Cardiac septum (tissue), 1 donor: ENCODE data around the gene TBC1D1. TPM values are rescaled to one million over a fixed set of nuclear protein-coding genes. Genes with fewer than 3 reads are reported as not detected.

Experiments used
- DNase-seq: peaks from one replicate; pipeline ENCODE4 v3.0.0-alpha.2; 2020; ENCODE audit warnings: low spot score
- intact Hi-C: fragments of 100-400 bp; cut with DNase I; formaldehyde crosslinking; loops from one replicate; pipeline ENCODE4 v1.14.0; 2022
- total RNA-seq: library from RNA; stranded (reverse); fragmentation: NEBNext Ultra II Directional; extraction: Animal tissue kit (Norgen Biotek cat#: 25700); gene quantifications from one replicate; pipeline ENCODE4 v1.2.1, GENCODE V29; 2021
- donor health status: DM: no; HTN: no; CAD: no.

The TBC1D1 gene
- total RNA-seq, 1 donor from 2014 or later, result 128 TPM

DNA sequence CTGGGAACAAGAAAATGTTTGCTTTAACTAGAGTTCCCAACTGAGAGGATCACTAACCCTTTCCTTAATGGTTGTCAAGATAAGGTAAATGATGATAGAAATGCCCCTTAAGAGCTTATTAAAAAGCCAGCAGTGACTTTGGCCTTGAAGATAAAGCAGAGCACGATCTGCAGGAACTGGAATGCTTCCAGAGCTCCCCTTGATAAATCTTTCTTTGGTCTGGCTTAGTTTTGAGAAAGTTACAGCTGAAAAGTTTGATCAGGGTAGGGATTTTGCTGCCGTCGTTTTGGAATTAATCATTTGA is 133.3 kb downstream of the TBC1D1 start:
- intact Hi-C loops, result loop anchor here (10.0 kb wide), 1 partner anchor 419 kb away; no protein-coding TSS in a partner anchor
- no peak for DNase-seq

DNA sequence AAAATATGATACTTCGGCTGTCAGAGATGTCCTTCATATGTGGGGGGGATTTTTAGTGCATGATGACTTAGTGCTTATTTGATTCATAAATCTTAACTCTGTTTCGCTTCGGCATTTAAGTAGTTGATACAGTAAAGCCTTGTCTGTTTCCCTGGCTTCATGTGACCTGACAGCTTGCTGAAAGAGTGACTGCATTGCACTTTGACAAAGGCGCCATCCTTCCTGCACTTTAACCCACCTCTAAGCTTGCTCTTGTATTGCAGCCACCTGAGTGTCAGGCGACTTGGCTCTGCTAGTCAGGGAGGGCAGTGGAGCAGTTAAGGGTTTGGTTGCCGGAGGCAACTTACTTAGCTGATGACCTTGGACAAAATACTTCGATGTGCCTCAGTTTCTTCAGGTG is 134.8 kb downstream of the TBC1D1 start:
- no peak for DNase-seq

DNA sequence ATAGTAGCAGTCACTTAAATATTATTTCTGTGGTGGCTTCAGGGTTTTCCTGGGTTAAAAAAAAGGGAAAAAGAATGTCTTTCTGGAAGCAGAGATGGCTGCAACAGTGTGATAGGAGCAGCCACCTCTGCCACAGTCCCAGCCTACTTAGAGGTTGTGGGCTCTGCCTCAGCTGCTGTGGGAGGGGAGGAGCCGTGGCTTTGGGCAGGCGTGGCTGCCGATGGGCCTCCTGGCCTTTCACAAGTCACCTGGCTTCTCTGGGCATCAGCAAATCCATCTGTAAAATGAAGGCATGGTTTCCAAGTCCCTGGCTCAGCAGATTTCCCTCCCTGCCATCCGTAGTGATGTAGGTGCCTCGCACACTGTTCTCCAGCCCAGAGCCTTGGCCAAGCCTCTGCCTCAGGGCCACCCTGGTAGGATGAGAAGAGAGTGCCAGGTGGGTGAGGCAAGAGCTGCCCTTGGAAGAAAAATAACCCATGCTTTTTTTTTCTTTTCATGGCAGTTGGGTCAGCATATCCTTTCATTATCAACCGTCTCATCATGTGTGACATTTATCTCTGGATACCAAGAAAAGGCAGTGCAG is 135.4 kb downstream of the TBC1D1 start:
- no peak for DNase-seq
- intact Hi-C loops, result loop anchor here (10.0 kb wide), 1 partner anchor 421 kb away; no protein-coding TSS in a partner anchor

More for the DNA sequence above, 134.8 kb downstream of the TBC1D1 start:
- intact Hi-C loops, result loop anchor here (10.0 kb wide), 1 partner anchor 421 kb away; no protein-coding TSS in a partner anchor

DNA sequence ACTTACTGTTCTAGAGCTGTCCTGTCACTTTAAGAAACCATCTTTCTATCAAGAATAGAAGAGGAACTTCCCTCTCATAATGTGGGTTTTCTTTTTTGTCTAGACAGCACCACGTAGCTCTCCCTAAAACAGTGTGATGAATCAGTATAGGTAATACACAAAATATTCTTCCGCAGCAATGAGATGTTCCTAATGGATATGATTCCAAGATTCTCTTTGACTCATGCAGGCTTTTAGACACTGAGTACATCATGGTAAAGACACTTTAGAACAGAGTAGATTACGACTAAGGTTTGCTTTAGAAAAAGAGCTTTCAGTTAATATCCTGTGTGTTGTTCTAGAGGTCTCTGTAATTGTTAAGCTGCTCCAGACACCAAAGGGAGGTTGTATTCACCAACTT is 139.1 kb downstream of the TBC1D1 start:
- intact Hi-C loops, result loop anchor here (10.0 kb wide), 1 partner anchor 345 kb away; the partner anchor contains the start of gene RELL1

DNA sequence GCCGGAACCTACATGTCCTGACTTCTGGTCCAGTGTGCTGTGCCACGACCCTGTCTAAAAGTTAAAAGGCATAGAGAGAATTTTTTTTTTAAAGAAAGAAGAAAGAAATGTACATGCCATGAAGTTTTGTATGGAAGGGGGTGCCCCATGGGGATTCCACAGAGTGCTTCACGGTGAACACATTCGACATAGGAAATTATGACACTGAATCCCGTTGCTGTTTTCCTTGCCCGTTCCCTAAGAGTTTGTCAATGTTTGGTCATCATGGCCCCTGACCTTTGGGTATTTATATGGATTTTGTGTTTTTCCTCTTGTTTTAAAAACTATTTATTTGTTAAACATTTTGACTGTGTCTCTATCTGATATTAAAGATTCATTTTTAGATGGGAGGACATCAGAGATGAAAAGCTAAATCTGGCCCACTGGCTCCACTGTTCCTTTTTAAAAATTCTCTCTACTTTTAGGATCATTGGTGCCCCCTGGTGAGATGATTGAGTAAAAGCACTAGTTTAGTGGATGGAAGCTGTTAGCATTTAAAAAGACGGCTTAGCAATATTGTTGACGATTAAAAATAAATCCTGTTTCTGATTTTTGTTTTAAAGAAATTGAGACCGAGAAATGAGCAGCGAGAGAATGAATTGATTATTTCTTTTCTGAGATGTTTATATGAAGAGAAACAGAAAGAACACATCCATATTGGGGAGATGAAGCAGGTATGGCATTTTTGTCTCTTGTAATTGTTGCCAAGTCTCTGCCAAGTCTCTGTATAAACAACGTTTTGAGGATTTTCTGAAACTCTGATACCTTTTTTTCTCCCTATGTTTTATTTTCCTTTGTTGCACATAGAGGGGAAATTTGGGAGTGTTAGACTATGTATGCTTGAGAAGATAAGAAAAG is 144.3 kb downstream of the TBC1D1 start:
- intact Hi-C loops, result loop anchor here (5.0 to 10.0 kb wide), 3 partner anchors 143 to 350 kb away; partner anchors contain the start of genes PGM2, RELL1 and TBC1D1
- no peak for DNase-seq

More for the DNA sequence above, 139.1 kb downstream of the TBC1D1 start:
- DNase-seq, result no peak

DNA sequence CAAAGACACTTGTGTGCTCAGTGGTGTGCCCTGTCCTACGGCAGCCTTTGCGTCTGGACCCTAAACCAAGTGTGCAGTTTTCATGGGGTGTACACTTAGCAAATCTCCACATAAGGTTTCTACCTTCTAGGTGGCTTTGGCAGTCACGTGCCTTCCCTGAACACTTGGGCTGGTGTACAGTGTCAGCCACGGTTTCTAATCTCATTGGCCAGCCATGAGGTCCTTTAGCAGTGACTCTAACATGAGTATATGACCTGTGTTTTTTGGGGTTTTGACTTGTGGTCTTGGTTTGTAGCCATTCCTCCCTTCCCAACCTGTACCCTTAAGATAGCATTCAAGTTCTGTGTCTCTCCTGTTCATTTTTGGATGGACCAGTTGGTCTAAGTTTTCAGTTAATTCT is 145.7 kb downstream of the TBC1D1 start:
- intact Hi-C loops, result loop anchor here (1.0 to 10.0 kb wide), 5 partner anchors 58 to 352 kb away; partner anchors contain the start of genes PGM2, RELL1 and TBC1D1
- DNase-seq, result no peak

DNA sequence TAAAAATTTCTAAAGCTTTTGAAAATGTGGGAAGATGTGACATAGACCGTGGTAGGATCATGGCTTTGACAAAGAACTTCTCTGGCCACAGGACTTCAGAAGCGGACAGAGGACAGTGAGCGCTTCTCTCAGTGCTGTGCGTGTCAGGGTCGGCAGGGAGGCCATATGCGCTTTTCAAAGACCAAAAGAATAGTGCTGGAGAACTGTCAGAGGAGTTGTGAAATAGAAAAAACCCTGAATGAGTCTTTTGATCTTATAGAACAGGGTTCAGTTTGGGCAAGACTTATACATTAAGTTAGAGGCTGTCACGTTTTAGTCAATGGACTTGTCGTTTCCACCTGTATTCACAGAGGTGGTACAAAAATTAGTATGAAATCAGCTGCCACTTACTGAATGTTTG is 146.7 kb downstream of the TBC1D1 start:
- no peak for DNase-seq
- intact Hi-C loops, result loop anchor here (2.0 to 10.0 kb wide), 4 partner anchors 59 to 353 kb away; partner anchors contain the start of genes PGM2, RELL1 and TBC1D1

DNA sequence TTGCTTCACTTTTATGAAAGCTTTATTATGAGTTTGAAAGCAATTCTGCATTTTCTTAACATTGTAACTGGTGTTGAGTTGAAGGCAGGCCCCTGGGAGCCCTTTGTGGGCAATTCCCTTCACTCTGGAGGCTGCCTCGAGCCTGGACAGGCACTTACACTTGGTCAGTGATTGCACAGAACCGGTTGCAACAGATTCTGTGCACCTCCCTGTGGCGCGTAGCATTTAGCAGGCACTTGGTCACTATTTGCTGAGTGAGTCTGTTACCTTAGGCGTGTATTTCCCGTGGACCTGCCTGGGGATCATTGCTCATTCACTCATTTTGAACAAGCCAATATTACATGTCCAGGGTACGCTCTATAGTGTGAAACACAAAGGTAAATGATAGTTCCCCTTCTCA is 149.7 kb downstream of the TBC1D1 start:
- DNase-seq, result no peak
- intact Hi-C loops, result no loop called here

DNA sequence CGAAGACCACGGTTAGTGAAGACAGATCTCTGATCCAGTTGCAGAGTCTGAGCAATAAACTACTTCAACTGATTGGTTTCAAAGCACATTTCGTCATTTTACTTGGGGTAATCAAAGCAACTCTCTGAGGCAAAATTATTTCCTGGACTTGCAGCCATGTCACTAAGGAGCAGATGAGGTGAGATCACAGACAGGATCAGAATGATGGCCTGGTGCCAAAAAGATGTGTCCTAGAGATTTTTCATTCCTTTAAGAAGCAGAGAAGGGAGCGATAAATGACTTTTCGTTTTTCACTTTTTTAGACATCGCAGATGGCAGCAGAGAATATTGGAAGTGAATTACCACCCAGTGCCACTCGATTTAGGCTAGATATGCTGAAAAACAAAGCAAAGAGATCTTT is 153.2 kb downstream of the TBC1D1 start:
- DNase-seq, result no peak
- intact Hi-C loops, result no loop called here

DNA sequence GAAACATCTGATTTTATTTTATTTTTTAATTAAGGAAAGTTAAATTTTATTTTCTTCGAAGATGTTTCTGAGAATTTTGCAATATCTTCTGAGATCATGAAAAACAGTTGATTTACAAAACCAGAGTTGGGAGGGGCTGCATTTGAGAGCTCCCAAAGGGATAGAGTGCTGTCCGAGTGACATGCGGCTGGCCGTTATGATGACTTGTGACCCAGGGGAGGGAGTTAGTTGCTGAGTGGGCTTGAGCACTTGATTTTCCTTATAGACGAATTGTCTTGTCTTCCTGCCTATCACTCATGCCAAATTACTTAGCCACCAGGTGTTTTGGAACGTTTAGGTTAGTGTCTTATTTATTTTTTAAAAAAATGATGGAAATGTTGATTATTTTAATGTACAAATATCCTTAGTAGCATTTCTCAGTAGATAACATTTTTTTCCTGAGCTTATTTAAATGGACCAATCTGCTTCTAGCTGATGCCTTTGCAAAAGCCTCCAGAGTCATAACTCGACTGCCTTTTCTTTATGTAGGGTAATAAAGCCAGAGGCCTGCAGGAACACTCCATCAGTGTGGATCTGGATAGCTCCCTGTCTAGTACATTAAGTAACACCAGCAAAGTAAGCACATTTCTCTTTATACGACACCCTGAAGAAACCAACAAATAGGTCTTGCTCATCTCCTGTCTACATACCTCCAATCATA is 154.6 kb downstream of the TBC1D1 start:
- no peak for DNase-seq
- intact Hi-C loops, result no loop called here

DNA sequence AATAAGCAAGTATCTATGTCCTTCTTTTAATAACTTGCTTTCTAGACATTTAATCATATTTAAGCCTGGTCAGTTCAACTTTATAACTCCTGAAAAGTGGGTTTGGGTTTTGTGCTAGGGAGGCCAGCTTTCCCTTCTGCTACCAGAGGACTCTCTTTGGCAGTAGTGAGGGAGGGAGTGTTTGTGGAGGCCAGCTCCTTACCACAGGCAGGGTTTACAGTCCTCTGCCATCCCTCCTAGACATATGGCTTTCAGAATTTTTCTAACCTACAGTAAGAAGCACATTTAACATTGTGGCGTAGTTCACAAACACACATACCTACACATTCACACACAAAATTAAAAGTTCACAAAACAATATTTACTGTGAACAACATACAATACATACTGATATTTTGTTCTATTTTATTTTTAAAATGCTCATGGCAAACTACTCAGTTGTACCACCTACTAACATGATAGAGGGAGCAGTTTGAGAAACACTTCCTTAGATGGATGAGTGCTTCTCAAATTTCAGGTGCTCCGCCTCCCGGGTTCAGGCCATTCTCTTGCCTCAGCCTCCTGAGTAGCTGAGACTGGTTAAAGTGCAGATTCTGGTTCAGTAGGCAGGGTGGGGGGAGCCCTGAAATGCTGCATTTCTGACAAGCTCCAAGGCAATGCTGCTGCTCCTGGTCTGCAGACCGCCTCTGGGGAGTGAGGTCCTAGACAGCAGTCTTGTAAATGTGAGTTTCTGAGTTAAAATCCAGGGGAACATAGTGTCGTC is 156.0 kb downstream of the TBC1D1 start:
- intact Hi-C loops, result no loop called here
- no peak for DNase-seq

DNA sequence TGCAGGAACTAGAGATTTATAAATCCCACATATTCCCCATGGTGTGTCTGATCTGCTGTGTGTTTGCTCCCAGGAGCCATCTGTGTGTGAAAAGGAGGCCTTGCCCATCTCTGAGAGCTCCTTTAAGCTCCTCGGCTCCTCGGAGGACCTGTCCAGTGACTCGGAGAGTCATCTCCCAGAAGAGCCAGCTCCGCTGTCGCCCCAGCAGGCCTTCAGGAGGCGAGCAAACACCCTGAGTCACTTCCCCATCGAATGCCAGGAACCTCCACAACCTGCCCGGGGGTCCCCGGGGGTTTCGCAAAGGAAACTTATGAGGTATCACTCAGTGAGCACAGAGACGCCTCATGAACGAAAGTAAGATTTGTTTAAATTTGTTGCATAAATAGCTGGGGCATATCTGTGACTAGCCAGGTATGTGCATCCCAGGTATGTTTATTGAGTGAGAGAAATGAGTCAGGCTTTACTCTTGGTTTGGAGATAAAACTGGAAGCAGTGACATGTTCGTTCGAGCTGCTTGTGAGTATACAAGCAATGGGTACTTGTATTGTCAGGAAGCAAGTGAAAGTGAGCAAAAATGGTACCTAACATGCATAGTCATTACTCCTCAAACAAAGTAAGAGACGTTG is 158.8 kb downstream of the TBC1D1 start:
- no peak for DNase-seq
- intact Hi-C loops, result no loop called here

DNA sequence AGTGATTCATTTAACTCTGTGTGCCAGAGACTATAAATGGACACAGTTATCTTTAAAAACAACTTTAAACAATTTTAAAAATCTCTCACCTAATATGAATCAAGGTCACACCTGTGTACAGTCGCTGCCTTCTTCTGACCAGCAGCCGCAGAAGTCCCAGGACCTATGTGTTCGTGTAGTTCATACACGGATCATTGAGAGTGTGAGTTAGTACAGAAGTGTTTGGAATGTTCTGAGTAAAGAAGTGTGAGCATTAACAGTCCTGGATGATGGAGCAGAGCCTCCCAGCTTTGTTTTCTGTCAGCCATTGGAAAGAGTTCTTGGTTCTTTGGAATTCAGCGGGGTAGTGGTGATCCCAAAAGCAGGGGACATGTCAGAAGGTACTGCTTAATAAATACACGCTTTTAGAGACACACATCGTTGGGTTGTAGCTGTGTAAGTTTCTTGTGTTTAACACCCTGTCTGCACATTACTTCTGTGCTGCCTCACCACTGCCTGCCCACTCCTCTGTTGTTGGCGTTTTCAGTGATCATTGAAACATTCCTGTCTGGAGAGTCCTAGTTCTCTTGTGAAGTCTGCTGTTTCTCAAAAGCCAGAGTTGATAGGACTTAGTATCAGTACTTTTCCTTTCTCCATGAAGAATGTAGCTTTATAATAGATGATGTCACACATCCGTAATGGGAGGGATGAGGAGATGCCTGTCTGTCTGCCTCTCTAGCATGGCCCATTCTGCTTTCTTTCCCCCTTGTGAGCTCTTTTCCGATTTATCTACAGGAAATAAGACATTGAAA is 159.9 kb downstream of the TBC1D1 start:
- intact Hi-C loops, result no loop called here
- no peak for DNase-seq

DNA sequence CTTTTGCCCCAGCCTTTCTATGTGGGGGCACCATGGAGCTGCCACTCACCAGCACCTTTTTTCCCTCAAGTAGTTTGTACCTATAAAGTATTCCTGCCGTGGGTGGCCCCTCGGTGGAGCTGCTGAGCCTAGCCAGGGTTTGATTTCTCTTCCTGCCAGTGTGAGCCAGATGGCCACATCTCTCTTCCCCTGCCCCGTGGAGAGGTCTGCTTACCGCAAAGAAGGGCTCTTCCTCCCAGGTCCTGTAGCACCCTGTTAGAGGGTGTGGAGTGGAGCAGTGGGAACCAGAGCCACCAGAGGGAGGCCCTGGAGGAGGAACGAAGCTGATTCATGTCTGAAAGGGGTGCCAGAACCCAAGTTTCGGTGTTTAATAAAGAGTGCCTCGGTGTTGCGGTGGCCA is 164.7 kb downstream of the TBC1D1 start:
- intact Hi-C loops, result no loop called here
- DNase-seq, result no peak

DNA sequence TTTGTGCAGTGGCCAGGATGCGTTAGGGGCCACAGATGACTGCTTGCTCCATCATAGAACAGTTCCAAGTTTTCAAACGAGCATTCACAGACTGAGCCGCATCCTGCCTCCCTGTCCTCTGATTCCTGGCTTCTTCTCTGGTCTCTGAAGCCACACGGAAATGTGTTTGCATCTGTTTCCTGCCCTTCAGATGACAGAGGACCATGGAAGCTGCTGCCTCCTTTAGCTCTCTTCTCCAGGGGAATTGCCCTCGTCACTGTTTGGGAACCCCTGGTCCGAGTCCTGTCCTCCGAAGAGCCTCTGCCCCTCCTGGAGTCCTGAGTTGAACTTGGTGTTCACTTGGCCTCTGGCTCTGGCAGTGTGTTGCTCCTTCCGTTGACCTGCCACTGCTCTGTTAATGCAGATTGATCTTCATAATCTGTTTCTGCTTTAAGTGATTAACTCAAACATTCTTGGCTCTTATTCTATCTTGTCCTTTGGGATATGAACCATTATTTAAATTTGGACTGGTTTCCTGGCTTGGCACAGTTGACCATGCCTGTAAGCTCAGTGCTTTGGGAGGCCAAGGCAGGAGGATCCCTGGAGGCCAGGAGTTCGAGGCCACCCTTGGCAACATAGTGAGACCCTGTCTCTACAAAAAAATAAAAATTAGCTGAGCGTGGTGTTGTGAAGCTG is 165.3 kb downstream of the TBC1D1 start:
- no peak for DNase-seq

DNA sequence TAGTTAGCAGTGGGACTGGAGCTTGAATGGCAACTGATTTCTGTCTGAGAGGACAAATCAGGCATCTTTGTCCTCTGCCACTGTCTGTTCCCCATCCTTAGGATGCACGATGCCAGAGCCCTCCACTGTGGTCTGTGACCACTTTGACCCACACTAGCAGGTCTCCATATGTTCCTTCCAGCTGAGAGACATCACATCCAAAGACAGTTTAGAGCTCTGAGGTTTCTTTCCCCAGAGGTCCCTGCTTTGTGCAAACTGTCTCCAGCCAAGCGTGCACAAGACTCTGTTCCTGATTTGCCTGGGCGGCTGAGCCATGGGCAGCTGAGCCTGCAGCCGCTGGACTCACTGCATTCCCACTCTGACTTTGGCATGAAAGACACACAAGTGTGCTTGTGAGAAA is 167.3 kb downstream of the TBC1D1 start:
- intact Hi-C loops, result no loop called here
- no peak for DNase-seq

More for the DNA sequence above, 165.3 kb downstream of the TBC1D1 start:
- intact Hi-C loops, result no loop called here

DNA sequence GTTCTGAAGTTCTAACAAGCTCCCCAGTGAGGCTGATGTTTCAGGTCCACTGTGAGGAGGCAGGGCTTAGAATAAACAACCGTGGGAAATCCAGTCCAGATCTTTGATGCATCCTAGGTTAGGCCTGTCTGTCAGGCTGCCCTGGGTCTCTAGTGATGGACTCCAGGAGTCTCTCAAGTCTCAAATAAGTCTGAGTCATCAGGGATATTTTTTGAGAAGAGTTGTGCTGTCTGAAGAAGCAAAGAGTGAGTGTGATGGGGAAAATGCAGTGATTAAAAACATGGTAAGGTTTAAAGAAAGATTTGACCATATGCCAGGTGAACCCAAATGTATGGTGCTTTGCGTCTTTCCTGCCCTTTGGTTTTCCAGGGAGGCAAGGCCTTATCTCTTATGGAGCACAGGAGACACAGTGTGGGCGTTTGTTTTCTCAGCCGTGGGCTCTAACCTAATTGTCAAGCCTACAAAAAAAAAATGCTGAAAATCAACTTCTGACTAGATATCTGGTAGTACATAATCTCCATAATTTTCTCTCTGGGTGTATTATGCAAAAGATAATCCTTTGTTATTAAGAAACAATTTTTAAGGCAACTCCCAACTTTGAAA is 170.0 kb downstream of the TBC1D1 start:
- intact Hi-C loops, result no loop called here
- DNase-seq, result no peak
